Urinary bladder (tissue), 4 donors: Measurements from ENCODE around the gene FAM174A. TPM values are rescaled to one million over a fixed set of nuclear protein-coding genes. Genes with fewer than 3 reads are reported as not detected.
"Not testable (repeated sequence)": the region's sequence is repeated elsewhere in the genome, so short reads cannot be mapped to it uniquely, and the experiment has no call there.

Experiments used
- DNase-seq: peaks from one replicate; pipeline ENCODE4 v3.0.0-alpha.2; 2015; ENCODE audit errors: extremely low spot score
- H3K27ac ChIP-seq: one replicate; pipeline ENCODE4 v1.5.1; 2013; ENCODE audit warnings: low read depth, mild to moderate bottlenecking, moderate library complexity
- H3K36me3 ChIP-seq: one replicate; pipeline ENCODE4 v1.6.1; 2013; ENCODE audit warnings: mild to moderate bottlenecking, moderate library complexity; ENCODE audit not compliant: insufficient read depth
- H3K4me1 ChIP-seq: one replicate; pipeline ENCODE4 v1.6.1; 2013; ENCODE audit warnings: mild to moderate bottlenecking, moderate library complexity; ENCODE audit not compliant: insufficient read depth
- H3K4me3 ChIP-seq: one replicate; pipeline ENCODE4 v1.5.1; 2013; ENCODE audit warnings: low read depth, low read length
- WGBS: extraction: QIAGEN DNeasy Blood & Tissue Kit; methylation state at CpG from one replicate; pipeline ENCODE4 v1.1.7; 2013; 5-methylcytosine and 5-hydroxymethylcytosine counted together
- polyA plus RNA-seq: library from polyadenylated mRNA; stranded (reverse); fragments of 200-250 nt; gene quantifications from one replicate; pipeline ENCODE4 v1.2.3, GENCODE V29; 2013
- total RNA-seq: library from RNA; depleted of rRNA; stranded (reverse); fragments of >200 nt; gene quantifications from one replicate; pipeline ENCODE4 v1.2.3, GENCODE V29; 2014
- donor health status: healthy with polysubstance abuse.
- donor health status: healthy.

The FAM174A gene
- total and polyA plus RNA-seq, 2 donors = 17.7 to 50.2 TPM

DNA sequence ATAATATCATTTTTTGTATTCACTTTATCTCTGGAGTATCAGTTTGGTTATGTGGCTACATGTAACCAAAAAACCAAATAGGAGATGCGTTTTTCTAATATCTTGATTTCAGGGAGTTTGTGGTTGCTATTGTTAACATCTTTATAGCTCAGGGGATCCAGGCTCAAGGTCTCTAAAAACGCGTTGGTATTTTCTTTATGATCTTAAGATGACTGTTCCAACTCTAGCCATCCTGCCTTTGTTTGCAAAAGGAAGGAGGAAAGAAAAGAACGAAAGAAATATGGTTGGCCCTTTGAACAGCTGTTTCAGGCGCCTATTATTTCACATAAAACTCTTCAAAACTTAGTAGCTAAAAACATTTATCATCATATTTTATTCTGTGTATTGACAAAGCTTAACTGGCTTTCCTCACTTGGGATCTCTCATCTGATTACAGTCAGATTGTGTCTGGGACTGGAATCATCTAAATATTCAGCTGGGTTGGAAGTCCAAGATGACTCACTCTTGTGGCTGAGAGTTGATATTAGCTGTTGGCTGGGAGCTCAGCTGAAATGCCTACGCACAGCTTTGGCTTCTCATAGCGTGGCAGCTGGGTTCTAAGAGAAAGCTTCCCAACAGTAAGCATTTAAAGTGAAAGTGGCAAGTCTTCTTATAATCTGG is 60.1 kb downstream of the FAM174A start:
- 24% methylated on average over 7 of the region's 7 CpGs for WGBS
- Histone ChIP-seq H3K36me3 (no peaks in the 10 kb centered on the region), H3K4me1 (peaks cover 1% of the 10 kb centered on the region), H3K4me3 (no peak overlapping the region), H3K27ac (no peak overlapping the region)
- no peak for DNase-seq

DNA sequence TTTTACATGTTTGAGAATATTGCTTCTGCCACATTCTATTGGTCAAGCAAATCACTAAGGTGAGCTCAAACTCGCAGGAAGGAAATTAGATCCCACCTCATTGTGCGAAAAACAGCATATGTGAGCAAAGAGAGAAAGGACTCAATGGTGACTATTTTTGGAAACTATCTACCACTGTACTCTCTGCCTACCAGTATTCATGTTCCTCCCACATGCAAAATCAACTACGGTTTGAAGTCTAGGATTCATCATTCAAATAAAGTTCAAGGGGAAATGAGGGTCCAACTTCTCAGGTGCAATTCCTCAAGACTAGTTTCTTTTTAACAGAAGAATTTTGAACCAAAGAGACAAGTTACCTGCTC is 60.6 kb downstream of the FAM174A start:
- Histone ChIP-seq H3K36me3 (no peaks in the 10 kb centered on the region), H3K27ac (no peak overlapping the region), H3K4me1 (peaks cover 1% of the 10 kb centered on the region), H3K4me3 (no peak overlapping the region)
- no peak for DNase-seq
- 67% methylated on average over 3 of the region's 3 CpGs for WGBS

DNA sequence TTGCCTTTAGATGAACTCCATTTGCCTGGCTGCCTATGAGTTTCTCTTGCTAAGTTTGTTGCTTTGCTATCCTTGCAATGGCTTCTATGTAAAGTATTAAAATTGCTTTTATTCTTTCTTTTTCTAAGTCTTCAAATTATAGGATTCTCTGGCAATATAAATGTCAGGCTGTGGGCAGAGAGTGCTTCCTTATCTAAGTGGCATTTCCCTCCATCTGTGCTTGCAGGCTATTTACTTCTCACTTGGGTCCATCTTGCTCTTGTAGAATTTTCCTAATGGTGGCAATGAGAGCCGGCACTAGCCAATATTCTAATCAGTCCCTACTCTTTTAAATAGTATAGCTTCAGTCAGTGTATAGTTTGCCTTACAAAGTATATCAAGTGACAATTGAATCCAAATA is 63.3 kb downstream of the FAM174A start:
- Histone ChIP-seq H3K4me3 (no peak overlapping the region), H3K27ac (no peak overlapping the region), H3K4me1 (peaks cover 1% of the 10 kb centered on the region), H3K36me3 (no peaks in the 10 kb centered on the region)
- 83% methylated on average over 1 of the region's 1 CpG for WGBS
- no peak for DNase-seq

DNA sequence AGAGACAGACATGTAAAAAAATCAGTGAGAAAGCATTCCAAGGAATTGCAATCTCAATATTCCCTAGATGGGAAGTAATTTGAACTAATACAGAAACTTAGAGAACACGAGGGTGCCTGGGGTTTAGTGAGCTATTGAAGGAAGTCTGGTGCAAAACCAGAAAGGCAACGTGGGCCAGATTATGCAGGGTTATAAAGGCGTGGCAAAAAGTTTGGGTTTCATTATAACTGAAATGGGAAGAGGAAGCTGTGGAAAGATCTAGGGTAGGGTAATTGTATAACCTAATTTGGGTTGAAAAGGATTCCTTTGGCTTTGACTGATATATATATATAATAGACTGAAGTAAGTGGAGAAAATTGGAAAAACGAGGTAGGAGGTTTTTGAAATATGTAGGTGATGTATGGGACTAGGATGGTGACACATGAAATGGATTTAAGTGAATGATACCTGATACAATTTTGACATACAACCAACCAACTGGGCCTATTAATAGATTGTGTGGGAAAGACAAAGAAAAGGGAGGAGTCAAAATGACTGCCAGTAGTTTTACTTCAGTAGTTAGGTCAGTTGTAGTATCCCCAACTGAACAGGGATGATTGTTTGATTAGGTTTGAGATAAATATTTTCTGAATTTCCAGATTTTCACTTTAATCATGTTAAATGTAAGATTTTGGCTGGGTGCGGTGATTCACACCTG is 65.3 kb downstream of the FAM174A start:
- 70% methylated on average over 5 of the region's 5 CpGs for WGBS
- Histone ChIP-seq H3K27ac (no peak overlapping the region), H3K4me3 (no peak overlapping the region), H3K4me1 (peaks cover 1% of the 10 kb centered on the region), H3K36me3 (no peaks in the 10 kb centered on the region)
- DNase-seq = no peak

DNA sequence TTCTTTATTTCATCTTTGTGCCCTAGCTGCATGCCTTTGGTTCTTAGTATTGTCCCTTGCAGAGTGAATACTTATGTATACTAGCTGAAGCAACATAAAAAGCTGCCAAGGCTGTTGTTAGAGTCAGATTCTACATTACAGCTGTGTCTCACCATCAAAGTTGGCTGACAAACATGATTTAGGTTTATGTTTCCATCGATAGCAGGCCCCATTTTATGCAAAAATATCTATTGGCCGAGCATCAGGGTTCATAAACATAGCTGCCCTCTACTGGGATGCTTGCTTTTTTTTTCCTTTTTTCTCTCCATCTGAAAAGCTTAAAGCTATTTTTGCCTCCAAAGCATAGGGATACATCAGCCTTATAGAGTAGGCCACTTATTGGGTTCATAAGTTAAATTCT is 68.0 kb downstream of the FAM174A start:
- no peak for DNase-seq
- H3K36me3 ChIP-seq = no peaks in the 10 kb centered on the region
- no peaks in the 10 kb centered on the region for H3K4me1 ChIP-seq
- H3K27ac ChIP-seq = no peak overlapping the region
- H3K4me3 ChIP-seq = no peak overlapping the region
- 52% methylated on average over 2 of the region's 2 CpGs for WGBS

DNA sequence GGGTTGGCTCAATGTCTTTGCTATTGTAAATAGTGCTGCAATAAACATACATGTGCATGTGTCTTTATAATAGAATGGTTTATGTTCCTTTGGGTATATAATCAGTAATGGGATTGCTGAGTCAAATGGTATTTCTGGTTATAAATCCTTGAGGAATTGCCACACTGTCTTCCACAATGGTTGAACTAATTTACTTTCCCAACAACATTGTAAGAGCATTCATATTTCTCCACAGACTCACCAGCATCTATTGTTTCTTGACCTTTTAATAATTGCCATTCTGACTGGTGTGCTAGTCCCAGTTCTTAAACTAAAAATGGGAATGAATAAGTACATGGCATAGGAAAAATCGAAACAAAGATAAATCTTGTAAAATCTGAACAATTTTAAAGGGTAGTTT is 68.8 kb downstream of the FAM174A start:
- H3K4me1 ChIP-seq, H3K27ac ChIP-seq, H3K4me3 ChIP-seq, DNase-seq, H3K36me3 ChIP-seq: not testable (repeated sequence)
- 93% methylated on average over 1 of the region's 1 CpG for WGBS

DNA sequence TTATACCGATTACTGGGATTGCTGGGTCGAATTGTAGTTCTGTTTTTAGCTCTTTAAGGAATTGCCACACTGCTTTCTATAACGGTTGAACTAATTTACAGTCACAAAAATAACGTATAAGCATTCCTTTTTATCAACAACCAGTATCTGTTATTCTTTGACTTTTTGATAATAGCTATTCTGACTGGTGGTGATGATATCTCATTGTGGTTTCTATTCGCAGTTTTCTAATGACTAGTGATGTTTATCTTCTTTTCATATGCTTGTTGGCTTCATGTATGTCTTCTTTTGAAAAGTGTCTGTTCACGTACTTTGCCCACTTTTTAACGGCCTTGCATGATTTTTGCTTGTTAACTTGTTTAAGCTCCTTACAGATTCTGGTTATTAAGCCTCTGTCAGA is 74.4 kb downstream of the FAM174A start:
- Histone ChIP-seq H3K4me1 (peaks cover under 1% of the 10 kb centered on the region), H3K4me3 (no peak overlapping the region), H3K36me3 (no peaks in the 10 kb centered on the region), H3K27ac (no peak overlapping the region)
- 85% methylated on average over 7 of the region's 7 CpGs for WGBS
- DNase-seq = no peak

DNA sequence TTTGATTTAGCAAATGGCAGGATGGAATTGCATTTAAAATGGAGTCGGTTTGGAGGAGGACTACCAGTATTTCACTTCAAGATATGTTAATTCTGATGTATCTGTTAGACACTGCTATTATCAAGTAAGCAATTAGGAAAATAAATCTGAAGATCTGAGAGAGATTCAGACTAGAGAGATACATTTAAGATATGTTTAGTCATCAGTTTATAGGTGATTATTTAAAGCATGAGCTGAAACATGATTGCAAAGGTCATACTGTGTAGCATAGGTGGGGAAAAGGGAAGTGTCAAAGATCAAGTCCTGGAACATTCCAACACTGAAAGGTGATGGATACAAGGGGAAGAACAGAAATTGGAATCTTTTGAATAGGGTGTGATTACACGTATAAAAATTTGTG is 79.1 kb downstream of the FAM174A start:
- peaks cover 2% of the 10 kb centered on the region for H3K4me1 ChIP-seq
- no peak overlapping the region for H3K4me3 ChIP-seq
- no peaks in the 10 kb centered on the region for H3K36me3 ChIP-seq
- H3K27ac ChIP-seq = no peak overlapping the region
- WGBS = 90% methylated on average over 2 of the region's 2 CpGs
- DNase-seq = no peak

DNA sequence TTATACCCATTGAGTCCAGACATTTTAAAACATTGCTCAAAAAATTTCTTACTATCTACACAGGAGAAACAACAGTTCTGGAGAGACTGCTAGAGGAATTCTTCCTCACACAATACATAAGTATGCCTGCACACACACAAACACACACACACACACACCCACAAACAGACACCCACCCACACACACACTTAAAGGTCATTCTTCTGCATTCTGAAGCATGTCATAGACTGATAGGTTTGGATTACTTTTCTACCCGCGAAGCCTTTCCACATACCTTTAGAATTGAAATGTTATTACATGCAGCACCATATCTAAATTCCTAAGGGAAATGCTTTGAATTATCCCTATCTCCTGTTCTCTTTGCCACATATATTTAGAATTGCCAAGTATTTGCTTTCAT is 80.2 kb downstream of the FAM174A start:
- no peak overlapping the region for H3K27ac ChIP-seq
- no peak overlapping the region for H3K4me3 ChIP-seq
- peaks cover 2% of the 10 kb centered on the region for H3K4me1 ChIP-seq
- DNase-seq = no peak
- WGBS = 31% methylated on average over 2 of the region's 2 CpGs
- no peaks in the 10 kb centered on the region for H3K36me3 ChIP-seq

DNA sequence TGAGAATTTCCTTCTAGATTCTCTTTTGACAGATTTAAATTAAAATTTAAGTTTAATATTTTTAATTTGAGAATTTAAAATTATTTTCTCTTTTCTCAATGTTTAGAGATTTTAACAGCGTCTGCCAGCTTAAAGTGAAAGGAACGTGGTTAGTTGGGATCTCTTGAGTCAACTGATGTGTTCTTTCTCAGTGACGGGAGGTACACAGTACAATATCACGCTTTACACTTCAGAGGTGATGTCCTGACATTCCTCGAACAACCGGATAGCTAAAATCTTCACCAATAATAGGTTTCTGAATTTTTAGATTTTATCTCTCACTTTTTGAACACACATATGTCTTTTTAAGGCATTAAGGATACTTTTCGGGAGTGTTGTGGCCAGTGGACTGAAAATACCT is 81.1 kb downstream of the FAM174A start:
- Histone ChIP-seq H3K27ac (no peak overlapping the region), H3K36me3 (no peaks in the 10 kb centered on the region), H3K4me1 (peaks cover 2% of the 10 kb centered on the region), H3K4me3 (no peak overlapping the region)
- DNase-seq = no peak
- 75% methylated on average over 7 of the region's 7 CpGs for WGBS

DNA sequence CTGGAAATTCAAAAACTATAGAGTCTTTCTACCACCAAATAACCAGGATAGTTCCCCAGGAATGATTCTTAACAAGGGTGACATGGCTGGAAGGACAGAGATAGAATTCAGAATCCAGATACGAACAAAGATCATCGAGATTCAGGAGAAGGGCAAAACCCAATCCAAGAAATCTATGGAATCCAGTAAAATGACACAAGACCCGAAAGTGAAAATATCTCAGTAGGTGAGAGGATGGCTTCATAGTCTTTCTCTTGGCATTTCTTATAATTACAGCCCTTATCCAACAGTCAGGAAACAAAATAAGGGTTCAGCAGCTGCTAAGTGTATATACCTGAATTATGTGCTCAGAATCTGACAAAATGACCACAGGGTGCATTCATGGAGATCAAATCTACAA is 81.8 kb downstream of the FAM174A start:
- 96% methylated on average over 3 of the region's 3 CpGs for WGBS
- Histone ChIP-seq H3K36me3 (no peaks in the 10 kb centered on the region), H3K27ac (no peak overlapping the region), H3K4me3 (no peak overlapping the region), H3K4me1 (peaks cover 2% of the 10 kb centered on the region)
- no peak for DNase-seq

DNA sequence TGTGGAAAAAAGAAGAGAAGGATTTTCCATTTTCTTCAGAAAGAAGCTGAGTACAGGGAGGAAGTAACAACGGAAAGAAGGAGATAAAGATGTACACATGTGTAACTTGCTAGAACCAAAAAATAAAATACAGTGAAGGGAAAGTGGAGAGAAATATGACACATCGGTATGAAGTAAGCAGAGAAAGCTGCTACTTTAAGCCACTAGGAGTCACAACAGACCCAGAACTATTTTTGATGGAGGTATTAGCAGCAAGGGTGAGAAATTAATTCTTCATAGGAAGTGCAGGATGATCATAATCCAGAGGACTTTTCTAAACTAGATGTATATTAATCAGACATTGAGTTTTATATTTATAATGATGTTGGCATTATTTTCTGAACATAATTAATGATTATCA is 88.5 kb downstream of the FAM174A start:
- 19% methylated on average over 2 of the region's 2 CpGs for WGBS
- no peak for DNase-seq
- no peaks in the 10 kb centered on the region for H3K4me1 ChIP-seq
- no peak overlapping the region for H3K27ac ChIP-seq
- H3K36me3 ChIP-seq = no peaks in the 10 kb centered on the region
- no peak overlapping the region for H3K4me3 ChIP-seq

DNA sequence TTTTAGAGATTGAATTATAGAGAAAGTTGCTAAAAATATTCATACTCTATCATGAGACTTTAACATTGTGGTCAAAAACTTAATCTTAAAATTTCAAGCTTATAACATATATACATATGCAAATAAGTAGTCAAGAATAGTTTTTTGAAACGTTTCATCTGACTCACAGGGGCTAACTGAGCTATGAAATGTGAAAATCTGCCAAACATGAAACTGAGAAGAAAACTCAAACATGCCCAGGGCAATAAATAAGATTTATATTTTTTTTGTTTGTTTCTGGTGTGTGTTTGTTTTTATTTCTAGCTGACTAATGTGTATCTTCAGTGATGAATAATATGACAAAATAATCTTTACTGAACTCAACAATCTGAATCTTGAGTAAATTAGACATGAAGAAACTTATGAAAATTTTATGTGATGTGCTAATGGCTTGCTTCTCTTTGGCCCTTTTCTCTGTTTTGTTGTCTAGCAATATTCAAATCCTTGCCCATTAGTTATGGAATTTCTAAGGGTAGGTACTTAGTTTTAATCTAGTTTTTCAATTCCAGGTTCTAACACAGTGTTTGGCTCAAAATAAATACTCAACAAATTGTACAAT is 99.9 kb downstream of the FAM174A start:
- H3K27ac ChIP-seq = no peak overlapping the region
- 29% methylated on average over 1 of the region's 1 CpG for WGBS

More for the DNA sequence above, 99.9 kb downstream of the FAM174A start:
- no peak overlapping the region for H3K4me3 ChIP-seq
- H3K4me1 ChIP-seq = no peaks in the 10 kb centered on the region
- DNase-seq = no peak
- no peaks in the 10 kb centered on the region for H3K36me3 ChIP-seq
